HG03460 (cell line): ENCODE results near the gene LDLRAD1.
"Not testable (repeated sequence)": the region's sequence is repeated elsewhere in the genome, so short reads cannot be mapped to it uniquely, and the experiment has no call there.

Experiments used
- ATAC-seq: cut with Tn5 transposase; IDR thresholded peaks from one replicate; pipeline ENCODE4 v1.9.1; 2021; ENCODE audit not compliant: unreplicated experiment

LDLRAD1 gene

DNA sequence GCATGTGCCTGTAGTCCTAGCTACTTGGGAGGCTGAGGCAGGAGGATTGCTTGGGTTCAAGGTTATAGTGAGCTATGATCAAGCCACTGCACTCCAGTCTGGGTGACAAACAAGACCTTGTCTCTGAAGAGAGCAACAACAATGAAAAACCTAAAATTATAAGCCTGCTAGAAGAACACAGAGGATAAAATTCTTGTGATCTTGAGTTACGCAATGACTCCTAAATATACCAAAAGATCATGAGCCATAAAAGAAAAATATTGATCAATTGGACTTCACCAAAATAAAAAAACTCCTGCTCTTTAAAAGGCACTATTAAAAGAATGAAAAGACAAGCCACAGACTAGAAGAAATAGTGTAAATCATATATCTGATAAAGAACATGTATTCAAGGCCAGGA is 22.3 kb downstream of the LDLRAD1 start:
- no peak for ATAC-seq

DNA sequence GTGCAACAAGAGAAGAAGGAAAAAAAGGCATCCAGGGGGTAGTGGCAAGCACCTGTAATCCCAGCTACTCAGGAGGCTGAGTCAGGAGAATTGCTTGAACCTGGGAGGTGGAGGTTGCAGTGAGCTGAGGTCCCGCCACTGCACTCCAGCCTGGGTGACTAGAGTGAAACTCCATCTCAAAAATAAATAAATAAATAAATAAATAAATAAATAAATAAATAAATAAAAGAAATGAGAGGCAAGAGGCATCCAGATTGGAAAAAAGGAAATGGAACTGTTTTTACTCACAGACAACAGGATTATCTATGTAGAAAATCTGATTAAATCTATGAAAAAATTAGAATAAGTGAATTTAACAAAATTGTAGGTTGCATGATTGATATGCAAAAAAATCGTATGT is 23.5 kb downstream of the LDLRAD1 start:
- not testable (repeated sequence) for ATAC-seq

GRCh38 chr1:53992085-53992874 is 25.7 kb downstream of the LDLRAD1 start:
- no peak for ATAC-seq

GRCh38 chr1:53987880-53988279 is 30.1 kb downstream of the LDLRAD1 start:
- no peak for ATAC-seq

- ATAC-seq, result no peak
Observed at GRCh38 chr1:53986458-53986857, 31.5 kb downstream of the LDLRAD1 start.

- no peak for ATAC-seq
Observed at GRCh38 chr1:53984726-53985125, 33.3 kb downstream of the LDLRAD1 start.

- no peak for ATAC-seq
Observed at GRCh38 chr1:53982763-53983104, 35.3 kb downstream of the LDLRAD1 start.

DNA sequence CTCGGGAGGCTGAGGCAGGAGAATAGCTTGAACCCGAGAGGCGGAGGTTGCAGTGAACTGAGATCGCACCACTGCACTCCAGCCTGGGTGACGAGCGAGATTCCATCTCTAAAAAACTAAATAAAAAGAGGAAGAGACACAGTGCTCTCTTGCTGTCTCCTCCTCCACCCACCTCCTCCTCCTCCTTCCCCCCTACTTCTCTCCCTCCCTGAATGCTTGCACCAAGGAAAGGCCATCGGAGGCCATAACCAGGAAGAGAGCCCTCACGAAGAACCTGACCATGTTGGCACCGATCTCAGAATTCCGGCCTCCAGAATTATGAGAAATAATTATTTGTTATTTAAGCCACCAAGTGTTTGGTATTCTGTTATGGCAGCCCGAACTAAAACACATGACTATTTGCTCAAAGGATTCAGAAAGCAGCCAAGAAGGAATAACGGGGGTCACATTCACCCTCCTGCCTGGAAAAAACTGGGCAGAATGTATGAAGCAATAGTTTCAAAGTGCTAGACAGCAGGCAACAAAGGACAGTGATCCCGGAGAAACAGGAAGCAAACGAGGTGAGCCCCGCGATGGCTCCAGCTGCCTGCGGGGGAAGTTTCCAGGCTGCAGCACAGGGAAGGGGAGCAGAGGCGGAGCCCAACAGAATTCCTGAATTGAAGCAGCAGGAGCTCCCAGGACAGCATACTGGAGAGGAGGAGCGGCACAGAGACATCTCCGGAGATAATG is 35.8 kb downstream of the LDLRAD1 start:
- ATAC-seq, result no peak

GRCh38 chr1:53981220-53981619 is 36.8 kb downstream of the LDLRAD1 start:
- ATAC-seq, result no peak

GRCh38 chr1:53979712-53980450 is 38.1 kb downstream of the LDLRAD1 start:
- ATAC-seq, result no peak

DNA sequence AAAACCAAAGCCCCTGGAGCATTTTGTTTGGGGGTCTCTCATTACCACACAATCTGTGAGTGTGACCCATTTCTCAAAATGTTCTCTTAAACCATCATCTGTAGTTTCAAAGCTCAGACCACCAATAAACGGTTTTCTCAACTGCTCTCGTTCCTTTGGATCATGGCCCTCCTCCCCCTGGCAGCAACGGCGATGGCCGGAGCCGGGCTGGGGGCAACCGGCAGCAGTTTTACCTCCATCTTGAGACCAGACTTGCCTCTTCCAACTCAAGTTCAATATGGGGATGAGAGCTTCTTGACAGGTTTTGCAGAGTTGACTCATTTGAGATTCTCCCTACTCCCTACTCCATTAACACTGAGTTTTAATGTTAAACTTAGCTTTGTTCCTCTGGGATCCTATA is 42.1 kb downstream of the LDLRAD1 start:
- ATAC-seq, result no peak

DNA sequence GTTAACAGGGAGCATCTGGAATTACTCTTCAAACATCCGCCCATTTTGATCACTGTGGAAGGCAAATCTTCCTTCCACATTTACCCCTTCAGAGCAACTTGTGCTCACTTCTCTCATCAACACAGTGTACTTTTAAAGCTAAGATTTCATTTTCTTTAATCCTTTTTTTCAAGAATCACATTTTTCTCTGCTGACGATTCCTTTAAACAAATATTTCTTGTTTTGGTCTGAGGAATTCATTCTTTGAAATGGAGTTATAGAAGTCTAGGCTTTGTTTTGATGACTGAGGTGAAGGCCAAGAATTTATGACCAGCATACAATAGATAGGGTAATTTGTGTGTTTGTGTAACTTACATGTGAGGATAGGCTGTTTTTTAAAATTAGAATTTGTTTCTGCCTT is 46.3 kb downstream of the LDLRAD1 start:
- no peak for ATAC-seq

- not testable (repeated sequence) for ATAC-seq
Observed at GRCh38 chr1:53969323-53969722, 48.7 kb downstream of the LDLRAD1 start.

- ATAC-seq, result no peak
Observed at GRCh38 chr1:53968125-53968513, 49.9 kb downstream of the LDLRAD1 start.

DNA sequence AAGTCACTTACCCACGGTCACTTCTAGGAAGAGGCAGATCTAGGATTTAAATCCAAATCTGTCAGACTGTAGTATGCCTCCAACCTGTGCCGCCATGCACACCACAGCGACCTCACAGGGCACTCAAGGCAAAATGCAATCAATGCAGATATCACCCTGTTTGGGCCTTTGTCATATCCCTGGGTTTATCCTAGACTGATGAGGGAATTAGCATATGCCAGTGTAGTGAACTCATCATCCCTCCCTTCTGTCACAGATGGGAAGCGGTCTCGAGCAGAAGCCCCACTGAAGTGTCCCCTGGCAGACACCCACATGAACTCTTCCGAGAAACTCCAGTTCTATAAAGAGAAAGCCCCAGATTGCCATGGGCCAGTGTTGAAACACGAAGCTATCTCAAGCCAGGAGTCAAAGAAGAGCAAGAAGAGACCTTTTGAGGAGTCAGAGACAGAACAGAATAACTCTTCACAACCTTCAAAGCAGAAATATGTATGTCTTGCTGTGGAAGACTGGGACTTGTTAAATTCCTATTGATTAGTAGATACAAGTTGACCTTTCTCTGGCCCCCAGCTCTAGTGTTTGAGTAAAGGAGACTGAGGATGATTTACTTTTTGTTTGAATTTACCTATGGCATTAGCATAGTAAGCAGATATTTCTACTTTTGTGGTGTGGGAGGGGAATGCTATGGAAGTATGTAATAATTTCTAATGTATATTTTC is 50.4 kb downstream of the LDLRAD1 start:
- ATAC-seq, result no peak

GRCh38 chr1:53966794-53967193 is 51.2 kb downstream of the LDLRAD1 start:
- no peak for ATAC-seq

GRCh38 chr1:53964109-53964508 is 53.9 kb downstream of the LDLRAD1 start:
- no peak for ATAC-seq

DNA sequence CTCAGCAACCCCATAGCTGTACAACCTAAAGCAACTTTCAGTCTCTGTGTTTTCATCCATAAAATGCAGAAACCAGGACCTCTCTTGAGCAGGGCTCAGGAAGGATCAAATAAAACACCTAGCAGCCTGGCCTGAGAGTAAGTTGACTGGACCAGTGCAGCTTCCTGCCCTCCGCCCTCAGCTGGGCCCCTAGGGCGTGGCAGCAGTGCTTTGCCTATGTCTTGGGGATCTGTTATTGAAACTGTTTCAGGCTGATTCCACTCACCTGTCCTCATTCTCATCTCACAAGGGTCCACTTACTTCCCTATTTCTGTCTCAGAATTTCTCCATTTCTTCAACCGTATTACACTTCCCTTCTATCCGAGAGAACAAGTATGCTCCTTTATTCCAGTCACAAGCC is 54.5 kb downstream of the LDLRAD1 start:
- no peak for ATAC-seq

DNA sequence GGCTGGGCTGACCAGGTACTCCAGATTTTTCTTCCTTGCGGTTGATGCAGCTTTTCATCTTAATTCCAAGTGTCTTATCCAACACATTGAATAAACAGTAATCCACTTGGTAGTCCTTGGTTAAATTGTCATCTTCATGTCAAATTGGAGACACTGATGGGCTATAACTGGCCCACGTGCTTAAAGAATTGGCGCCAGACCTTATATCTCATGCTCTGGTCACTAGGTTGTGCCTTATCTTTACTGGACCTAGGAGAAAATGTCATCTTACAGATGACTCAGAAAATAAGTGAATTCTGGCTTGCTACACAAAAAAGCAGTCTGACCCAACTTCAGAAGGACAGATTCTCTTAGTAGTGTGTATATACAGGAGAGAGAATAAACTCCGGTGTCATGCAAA is 55.6 kb downstream of the LDLRAD1 start:
- no peak for ATAC-seq

- ATAC-seq, result no peak
Observed at GRCh38 chr1:53959664-53960250, 58.2 kb downstream of the LDLRAD1 start.
